ENCODE results near the gene XPR1.

DNA sequence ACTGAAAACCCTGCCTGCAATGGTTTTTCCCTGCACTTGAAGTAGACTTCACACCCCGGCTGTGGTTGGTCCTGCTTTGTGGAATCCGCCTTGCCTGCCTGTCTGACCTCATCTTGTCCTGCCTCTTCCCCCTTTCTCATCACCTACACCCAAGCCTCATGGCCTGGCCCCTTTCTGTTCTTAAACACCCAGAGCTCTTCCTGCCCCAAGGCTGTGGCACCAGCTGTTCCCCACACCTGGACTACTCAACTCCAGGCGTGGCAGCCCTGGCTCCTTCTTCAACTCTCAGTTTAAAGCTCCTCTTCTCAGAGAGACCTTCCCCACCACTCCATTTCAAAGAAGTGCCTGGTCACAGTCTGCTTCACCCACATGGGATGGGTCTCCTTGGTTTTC, 307.9 kb downstream of the XPR1 start:
- TF ChIP-seq POLR2A (IDR thresholded peaks at IDR 0.05; ENCODE audit: low read depth, low read length) (no peak), TAF1 (IDR thresholded peaks at IDR 0.05; ENCODE audit: low read depth, low read length) (no peak), POLR2AphosphoS5 (IDR thresholded peaks at IDR 0.05; ENCODE audit: low read depth, low read length) (no peak), PAX5 (IDR thresholded peaks at IDR 0.05; ENCODE audit: insufficient read depth, low read length, severe bottlenecking) (no peak), POU2F2 (IDR thresholded peaks at IDR 0.05; ENCODE audit: low read depth, low read length) (no peak), SPI1 (IDR thresholded peaks at IDR 0.05; ENCODE audit: low read depth, low read length) (no peak)
